Measurements from ENCODE around the gene TSPAN32.
"Not testable (repeated sequence)": the region's sequence is repeated elsewhere in the genome, so short reads cannot be mapped to it uniquely, and the experiment has no call there.

TSPAN32 gene

GRCh38 chr11:2316169-2316962 lies 14.6 kb downstream of the TSPAN32 start:
- DNase-seq, result no peak

- DNase-seq, result no peak
These were observed 15.1 kb downstream of the TSPAN32 start for GRCh38 chr11:2316963-2317244.

- no peak for DNase-seq
These were observed 15.7 kb downstream of the TSPAN32 start for GRCh38 chr11:2317354-2318050.

- no peak for DNase-seq
These were observed 16.3 kb downstream of the TSPAN32 start for GRCh38 chr11:2318123-2318522.

GRCh38 chr11:2318707-2319106 lies 16.9 kb downstream of the TSPAN32 start:
- no peak for DNase-seq

- DNase-seq, result no peak
These were observed 18.1 kb downstream of the TSPAN32 start for GRCh38 chr11:2319791-2320472.

GRCh38 chr11:2320568-2321310 lies 18.9 kb downstream of the TSPAN32 start:
- no peak for DNase-seq

- DNase-seq, result no peak
These were observed 19.5 kb downstream of the TSPAN32 start for GRCh38 chr11:2321311-2321683.

GRCh38 chr11:2325123-2325522 lies 23.3 kb downstream of the TSPAN32 start:
- DNase-seq, result no peak

GRCh38 chr11:2325719-2326118 lies 23.9 kb downstream of the TSPAN32 start:
- no peak for DNase-seq

- DNase-seq, result no peak
These were observed 25.2 kb downstream of the TSPAN32 start for GRCh38 chr11:2327032-2327431.

- no peak for DNase-seq
These were observed 26.2 kb downstream of the TSPAN32 start for GRCh38 chr11:2328021-2328420.

- no peak for DNase-seq
These were observed 27.0 kb downstream of the TSPAN32 start for GRCh38 chr11:2328656-2329354.

- DNase-seq, result no peak
These were observed 27.7 kb downstream of the TSPAN32 start for GRCh38 chr11:2329551-2329950.

- DNase-seq, result no peak
These were observed 28.9 kb downstream of the TSPAN32 start for GRCh38 chr11:2330696-2331095.

- DNase-seq, result no peak
These were observed 29.6 kb downstream of the TSPAN32 start for GRCh38 chr11:2331404-2331803.

- DNase-seq, result not testable (repeated sequence)
These were observed 30.8 kb downstream of the TSPAN32 start for GRCh38 chr11:2332569-2332968.

- not testable (repeated sequence) for DNase-seq
These were observed 31.8 kb downstream of the TSPAN32 start for GRCh38 chr11:2333486-2334205.

GRCh38 chr11:2335286-2335685 lies 33.5 kb downstream of the TSPAN32 start:
- not testable (repeated sequence) for DNase-seq

GRCh38 chr11:2338760-2339159 lies 36.9 kb downstream of the TSPAN32 start:
- DNase-seq, result not testable (repeated sequence)

GRCh38 chr11:2342557-2342956 lies 40.7 kb downstream of the TSPAN32 start:
- DNase-seq, result no peak

GRCh38 chr11:2342981-2343380 lies 41.2 kb downstream of the TSPAN32 start:
- no peak for DNase-seq

All from NCI-H187 (cell line).